ENCODE results near the gene HYAL3.
"Not testable (repeated sequence)": the region's sequence is repeated elsewhere in the genome, so short reads cannot be mapped to it uniquely, and the experiment has no call there.

HYAL3 gene

DNA sequence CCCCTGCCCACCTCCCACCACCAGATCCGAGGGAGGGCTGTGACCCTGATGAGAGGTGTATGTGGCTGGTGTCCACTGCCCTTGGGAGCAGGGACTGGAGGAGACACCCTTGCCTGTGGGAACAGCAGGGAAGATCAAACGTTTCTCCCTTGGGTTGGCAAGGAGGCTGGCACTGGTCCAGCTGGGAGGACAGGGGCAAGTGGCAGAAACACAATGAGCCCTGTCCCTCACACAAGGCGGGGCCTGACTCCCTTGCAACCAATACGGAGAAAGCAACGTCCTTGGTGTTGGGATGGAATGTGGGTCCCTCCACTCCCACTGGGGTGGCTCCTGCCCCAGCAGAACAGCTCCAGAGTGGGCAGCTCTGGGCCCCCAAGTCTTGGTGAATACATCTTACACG lies 18.1 kb upstream of the HYAL3 start:
- DNase-seq = peak in 1 of 56 donors; percentile 33

DNA sequence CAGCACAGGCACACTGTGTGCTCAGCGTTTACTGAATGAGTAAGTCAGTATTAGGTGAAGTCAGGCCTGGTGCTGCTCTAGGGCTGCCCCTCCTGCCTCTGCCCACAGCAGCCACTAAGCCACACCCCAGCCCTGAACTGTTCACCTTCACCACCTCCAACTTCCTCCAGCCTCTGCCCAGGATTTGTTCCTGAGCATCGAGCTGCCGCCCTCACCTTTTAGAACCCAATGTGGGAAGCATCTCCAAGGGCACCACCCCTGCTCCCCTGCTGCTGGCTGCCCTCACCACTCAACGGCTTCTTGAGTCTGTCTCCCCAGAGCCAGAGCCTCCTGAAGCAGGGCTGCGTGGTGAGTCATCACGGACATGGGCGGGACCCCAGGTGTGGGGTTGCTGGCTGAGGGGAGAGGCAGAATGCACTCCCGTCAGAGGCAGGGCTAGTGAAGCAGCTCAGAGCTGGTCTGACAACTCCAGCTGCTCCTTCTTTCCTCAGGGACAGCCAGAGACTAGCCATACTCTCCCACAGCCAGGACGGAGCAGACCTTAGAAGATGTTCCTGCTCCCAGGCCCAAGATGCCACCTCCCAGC lies 17.5 kb upstream of the HYAL3 start:
- DNase-seq = no peak

DNA sequence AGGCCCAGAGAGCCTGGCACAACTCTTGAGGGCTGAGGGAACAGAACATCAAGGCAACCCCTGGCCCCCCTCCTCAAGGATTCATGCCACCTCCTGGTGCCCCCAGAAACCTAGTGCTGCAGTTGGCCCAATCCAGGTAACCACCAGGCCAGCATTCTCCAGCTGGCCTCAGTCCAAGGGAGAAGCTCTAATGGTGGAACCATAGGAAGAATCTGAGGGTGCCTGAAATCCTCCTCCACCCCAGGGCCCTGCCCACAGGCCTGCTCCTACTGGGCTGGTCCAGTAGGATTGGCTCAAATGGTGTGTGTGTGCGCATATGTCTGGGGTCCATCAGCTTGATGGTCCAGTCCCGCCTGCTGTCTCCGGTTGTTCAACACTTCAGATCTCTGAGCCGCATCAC lies 15.6 kb upstream of the HYAL3 start:
- DNase-seq = no peak

DNA sequence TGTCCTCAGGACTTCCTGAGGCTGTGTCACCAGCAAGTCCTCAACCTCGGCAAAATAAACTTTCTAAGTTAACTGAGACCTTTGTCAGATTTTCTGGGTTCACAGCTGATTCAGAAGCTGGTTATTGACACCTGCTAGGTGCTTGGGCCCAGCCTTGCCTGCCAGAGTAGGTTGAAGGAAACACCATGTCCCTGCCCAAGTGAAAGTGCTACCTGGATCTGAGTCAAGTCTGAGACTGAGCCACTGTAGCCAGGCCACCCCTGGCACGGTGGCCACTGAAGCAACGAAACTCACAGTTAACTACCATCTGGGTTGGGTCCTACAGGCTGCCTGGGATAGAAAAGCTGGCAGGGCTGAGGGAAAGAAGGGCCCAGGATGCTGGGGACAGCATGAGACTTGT lies 15.1 kb upstream of the HYAL3 start:
- no peak for DNase-seq

DNA sequence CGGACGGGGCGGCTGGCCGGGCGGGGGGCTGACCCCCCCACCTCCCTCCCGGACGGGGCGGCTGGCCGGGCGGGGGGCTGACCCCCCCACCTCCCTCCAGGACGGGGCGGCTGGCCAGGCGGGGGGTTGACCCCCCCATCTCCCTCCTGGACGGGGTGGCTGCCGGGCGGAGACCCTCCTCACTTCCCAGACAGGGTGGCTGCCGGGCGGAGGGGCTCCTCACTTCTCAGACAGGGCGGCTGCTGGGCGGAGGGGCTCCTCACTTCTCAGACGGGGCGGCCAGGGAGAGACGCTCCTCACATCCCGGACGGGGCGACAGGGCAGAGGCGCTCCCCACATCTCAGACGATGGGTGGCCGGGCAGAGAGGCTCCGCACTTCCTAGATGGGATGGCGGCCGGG lies 12.8 kb upstream of the HYAL3 start:
- DNase-seq = not testable (repeated sequence)

DNA sequence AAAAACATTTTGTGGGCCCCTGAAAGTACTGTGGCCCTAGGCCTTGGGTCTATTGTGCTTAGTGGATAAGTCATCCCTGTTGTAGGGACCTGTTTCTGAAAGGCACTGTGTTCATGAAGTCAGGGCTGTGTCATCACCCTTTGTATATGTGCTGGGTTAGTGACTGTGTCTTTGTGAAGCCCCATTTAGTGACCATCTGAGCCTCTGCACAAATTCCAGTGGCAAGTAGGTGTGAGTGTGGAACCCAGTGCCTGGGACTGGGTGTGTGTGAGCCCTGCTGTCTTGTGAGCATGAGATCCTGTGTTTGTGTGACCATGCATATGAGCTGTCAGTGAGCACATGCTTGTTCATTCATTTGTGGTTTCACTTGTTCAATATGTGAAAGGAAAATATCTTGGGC lies 5.4 kb upstream of the HYAL3 start:
- no peak for DNase-seq

DNA sequence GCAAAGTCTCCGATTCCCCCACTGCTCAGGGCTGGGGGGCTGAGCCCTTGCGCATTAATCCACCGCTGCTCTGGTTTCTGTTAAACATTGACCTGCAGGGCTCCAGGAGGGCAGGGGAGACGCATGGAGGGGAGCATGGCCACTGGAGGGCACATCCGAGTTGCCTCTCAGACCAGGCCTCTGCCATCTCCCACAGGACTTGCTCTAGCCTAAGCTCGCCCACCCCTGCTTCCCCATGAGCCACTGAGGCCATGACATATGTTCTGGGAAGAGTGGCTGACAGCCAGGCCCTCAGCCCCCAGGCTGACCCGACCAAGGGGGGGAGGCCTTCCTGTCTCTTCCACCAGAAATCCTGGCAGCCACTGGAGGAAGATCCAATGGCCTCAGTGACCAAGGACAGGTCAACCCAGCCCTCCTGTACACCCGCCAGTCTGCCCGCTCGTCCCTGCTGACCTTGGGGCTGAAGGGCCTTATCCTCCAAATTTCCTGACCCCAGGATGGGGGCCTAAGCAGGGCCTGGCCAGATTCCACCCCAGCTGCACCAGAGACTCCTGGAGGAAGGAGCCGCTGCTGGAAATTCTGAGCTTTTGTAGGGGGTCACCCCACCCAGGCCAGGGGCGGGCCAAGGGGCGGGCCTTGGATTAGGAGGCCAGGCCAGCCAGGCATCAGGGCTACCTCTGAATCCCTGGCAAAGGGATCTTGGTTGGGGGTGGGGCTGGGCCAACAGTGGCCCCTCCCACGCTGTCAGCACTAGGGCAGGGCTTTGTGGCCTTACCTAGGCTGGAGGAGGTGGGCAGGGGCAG lies 4.0 kb upstream of the HYAL3 start, which contains the start of gene HYAL1:
Gene HYAL1 (minus strand): TSS at position 562 of the 803 bp plus-strand sequence. CDS start 618 bp downstream, outside the sequence.
- peak in 1 of 56 donors; percentile 30 for DNase-seq

DNA sequence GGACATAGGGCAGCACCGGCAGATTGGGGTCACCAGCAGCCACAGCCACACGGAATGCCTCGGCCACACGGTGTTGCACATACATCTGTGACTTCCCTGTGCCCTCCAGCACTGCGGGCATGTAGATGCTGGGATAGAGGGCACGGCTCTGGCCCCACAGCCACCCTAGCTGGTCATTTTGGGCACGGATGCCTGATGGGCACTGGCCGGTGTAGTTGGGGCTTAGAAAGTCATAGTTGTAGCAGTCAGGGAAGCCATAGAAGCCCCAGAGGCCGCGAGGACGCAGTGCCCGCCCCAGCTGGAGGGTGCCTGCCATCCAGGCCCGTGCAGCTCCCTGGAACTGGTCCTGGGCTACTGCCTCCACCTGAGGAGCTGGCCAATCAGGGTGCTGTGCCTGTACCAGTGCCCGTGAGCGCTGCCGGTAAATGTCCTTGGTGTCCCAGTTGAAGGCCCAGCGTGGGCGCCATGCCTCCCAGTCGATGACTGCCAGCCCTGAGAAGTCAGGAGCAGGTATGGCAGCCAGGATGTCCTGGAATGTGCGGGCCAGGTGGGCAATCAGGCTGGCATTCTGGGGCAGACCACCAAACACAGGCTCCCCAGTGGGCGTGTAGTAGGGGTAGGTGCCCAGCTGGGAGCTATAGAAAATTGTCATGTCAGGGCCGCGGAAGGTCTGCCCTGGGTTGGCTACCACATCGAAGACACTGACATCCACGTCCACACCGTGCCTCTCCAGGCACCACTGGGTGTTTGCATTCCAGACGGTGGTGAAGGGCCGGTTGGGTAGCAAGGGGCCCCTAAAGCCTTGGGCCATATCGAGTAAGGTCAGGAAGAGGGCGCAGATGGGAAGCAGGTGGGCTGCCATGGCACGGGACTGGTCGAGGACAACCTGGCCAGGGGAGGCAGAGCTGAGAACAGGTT lies 3.1 kb upstream of the HYAL3 start:
- DNase-seq = no peak

DNA sequence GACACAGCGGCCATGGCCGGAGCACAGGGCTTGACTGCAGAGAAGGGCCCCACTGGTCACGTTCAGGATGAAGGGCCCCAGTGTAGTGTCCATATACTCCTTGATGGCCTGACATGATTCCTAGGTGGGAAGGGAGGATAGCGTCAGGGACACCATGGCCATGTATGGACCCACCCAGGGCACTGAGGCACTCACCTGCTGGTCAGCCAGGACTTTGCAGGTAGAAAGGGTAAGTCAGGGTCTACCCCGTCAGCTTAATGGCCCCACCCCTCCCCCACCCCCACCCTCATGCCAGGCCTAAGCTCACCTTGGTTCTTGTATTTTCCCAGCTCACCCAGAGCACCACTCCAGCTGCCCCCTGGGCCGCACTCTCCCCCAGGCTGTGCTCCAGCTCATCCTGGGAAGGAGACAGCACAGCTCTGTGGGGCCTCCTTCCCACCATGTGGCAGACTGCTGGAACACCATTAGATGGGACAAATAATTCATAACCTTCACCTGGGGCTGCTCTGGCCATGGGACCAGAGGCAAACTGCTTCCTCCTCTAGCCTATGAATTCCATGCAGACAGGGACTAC lies 1.6 kb upstream of the HYAL3 start:
- DNase-seq = no peak

DNA sequence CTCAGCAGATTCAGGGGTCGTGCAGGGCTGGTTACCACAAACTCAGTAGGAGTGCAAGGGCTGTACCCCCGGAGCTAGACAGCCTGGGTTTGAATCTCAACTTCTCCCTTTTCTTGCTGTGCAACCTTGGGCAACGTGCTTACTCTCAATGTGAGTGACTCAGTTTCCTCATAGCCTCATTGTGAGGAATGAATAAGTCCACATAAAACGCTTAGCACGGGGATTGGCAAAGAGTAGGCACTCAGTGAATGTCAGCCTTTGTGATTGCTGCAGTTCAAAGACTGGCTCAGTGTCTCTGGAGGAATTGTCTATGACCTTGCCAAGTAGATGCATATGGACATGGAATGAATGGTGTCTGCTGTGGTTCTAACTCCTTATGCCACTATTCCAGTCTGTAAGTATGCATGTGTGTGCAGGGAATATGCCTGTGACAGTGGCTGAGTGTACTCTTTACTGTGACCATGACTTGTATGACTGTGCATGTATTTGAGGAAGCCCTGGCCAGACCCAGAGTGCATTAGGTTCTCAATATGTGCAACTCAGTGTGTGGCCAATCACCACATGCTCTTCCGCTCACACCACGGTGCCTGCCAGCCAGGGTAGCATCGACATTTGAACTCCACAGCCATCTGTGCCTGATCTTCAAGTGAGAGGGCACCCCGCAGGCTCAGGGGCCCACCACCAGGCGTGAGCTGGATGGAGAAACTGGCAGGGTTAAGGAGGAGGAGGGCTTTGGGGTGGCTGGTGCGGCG lies 900 bp upstream of the HYAL3 start:
- DNase-seq = peak in 33 of 56 donors; percentile 26 to 84 (median 67)

DNA sequence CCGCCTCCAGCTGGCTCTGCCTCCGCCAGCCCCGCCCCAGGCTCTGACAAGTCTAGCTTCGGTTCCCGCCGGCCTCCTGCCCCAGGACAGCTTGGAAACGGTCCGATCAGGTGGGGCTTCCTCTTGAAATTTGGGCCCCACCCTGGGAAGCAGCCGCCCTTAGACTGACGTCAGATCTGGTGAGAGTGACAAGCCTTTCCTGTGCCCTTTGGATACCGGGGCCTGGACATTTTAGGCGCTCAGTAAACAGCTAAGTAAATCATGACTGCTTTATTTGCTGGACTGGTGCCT lies 378 bp upstream of the HYAL3 start:
- DNase-seq = no peak

DNA sequence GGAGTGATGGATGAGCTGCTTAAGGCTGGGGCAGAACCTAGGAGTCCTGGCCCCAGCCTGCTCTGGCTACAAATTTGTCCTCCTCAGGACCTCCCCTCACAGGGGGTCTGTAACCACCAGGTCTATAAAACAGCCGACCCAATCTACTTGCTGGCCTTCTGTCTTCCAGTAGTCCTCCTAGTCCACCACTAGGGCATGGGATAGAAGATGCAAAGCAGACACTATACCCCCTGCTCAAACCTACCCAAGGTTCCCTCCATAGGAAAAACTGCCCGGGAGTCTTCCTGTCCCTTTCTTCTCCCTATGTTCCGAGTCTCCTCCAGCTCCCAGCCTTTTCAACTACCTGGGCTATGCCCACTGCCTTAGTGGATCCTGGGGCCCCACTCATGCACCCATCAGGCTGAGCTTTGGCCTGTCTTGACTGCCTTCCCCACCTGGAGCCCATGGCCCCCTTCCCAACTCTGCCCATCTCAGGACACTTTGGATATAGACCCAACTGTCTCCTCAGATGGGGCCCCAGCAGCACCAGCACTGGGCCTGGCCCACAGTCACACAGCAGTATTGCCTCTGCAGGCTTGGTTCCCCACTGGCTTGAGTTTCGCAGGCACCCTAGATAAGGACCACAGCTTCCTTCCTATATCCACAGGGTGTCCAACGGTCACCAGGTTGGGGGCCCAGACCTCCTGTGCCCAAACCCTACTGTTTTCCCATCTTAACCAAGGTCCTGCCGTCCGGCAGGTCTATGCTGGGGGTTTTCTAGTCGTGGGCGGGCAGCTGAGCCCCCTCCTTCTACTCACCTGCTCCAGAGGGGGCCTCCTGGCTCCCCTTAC lies 1.1 kb downstream of the HYAL3 start:
- DNase-seq = no peak

DNA sequence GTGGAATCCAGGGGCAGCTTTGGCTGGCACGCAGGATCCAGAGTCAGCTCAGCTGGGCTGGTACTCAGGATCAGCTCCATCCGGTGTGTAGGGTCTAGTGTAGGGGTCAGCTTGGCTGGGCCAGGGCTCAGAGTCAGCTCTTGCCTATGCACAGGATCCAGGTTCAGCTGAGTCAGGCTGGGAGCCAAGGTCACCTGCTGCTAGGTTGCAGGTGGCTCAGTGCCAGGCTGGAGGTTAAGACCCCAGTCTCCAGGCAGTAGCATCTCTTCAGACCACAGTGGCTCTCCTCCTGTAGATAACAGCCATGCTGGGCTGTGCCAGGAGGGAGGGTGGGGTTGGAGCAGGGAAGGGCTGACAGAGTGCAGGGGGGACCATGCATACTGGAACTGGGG lies 1.8 kb downstream of the HYAL3 start:
- DNase-seq = no peak

DNA sequence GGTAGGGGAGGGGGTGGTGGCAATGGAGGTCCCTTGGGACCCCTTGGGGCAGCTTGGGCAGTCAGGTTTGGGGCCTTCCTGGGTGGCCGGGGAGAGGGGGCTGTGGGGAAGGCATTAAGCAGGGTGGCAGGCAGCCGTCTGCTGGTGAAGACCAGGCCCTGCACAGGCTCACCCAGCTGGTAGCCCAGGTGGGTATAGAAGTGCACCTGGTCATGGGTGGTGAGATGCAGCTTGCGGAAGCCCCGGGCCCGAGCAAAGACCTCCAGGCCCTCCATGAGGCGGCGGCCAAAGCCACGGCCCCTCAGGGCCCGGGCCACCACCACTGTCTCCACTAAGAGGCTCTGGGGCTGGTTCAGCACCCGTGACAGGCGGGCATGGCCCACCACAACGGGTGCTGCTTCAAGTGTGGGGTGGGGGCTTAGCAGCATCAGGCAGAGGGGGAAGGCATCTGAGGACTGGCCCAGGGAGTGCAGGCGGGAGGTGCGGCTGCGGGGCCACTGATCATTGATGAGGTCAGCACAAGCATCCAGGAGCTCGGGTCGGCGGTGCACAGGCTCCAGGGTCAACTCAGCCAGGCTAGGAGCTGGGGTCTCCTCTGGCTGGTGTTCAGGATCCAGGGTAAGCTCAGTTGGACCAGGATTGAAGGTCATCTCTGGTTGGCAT lies 2.4 kb downstream of the HYAL3 start:
- DNase-seq = no peak

DNA sequence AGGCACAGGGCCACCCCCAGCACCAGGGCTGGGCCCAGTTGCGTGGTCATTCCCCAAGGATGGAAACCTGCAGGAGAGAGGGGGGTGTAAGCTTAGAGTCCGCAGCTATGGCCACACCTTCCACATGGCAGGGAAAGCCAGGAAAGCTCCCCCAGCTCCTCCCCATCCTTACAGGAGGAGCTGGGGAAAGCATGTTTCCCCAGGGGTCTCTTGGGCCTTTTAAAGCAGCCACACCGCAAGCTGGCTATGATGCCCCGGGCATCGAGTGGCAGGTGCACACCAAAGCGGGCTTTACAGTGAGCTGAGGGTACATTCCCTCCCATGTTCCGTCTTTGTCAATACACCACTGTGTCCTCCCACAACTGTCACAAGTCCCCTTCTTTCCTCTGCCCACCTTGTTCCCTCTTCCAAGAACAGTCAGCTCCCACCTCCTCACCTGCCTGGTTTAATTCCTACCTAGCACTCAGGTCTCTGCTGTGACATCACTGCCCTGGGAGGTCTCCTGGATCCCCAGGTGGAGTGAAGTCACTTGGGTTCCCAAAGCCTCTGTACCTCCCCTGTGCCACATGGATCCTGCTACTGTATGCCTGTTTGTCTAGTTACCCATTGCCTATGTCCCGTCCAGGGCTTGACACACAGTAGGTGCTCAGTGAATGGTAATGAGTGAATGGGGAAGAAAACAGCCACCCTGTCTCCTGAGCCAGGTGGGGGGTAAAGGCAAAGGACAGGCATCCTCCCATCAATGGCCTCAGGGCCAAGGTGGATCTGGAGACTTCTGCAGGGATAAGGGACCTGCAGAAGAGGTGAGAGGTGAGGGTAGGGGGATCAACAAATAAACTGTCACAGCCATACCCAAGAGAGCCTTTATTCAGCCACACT lies 3.4 kb downstream of the HYAL3 start:
- no peak for DNase-seq

DNA sequence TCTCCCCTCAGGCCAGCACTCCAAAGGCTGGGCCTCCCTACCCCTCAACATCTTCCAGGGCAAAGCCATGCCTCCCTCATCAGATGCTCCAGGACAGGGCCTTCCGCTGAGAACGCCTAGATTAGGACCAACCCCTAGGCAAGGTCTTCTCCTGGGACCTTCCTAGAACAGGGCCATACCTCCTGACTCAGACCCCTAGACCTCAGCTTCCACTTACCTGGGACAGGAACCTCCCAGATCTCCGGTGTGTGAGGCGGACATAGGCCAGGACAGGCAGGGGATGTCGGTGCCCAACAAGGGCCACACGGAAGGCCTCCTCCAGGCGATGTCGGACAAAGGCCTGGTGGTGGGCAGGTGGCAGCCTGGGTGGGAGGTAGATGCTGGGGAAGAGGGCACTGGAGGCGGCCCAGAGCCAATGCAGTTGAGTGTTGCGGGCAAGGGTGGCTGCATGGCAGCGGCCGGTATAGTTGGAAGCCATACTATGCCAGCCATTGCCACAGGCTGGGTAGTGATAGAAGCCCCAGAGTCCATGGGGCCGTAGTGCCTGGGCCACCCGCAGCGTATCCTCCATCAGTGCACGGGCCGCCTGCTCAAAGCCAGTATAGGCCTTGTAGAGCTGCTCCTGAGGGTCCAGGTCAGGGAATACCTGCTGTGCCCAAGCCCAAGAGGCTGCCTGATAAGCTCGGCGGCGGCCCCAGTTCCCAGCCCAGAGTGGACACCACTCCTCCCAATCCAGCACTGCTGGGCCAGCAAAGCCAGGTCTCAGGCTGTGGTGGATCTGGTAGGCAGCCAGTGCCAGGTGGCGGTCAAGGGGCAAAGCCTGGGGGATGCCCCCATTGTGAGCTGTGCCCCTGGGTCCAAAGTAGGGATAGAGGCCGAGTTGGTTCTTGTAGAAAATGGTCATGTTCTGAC lies 4.5 kb downstream of the HYAL3 start:
- DNase-seq = no peak

DNA sequence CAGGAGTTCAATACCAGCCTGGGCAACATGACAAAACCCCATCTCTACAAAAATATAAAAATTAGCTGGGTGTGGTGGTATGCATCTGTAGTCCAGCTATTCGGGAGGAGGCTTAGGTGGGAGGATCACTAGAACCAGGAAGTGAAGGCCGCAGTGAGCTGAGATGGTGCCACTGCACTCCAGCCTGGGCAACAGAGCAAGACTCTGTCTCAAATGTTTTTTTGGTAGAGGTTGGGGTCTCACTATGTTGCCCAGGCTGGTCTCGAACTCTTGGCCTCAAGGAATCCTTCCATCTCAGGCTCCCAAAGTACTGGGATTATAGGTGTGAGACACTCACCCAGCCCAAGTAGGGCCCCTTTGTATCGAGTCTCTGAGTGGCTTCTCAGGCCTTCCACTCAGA lies 5.1 kb downstream of the HYAL3 start:
- no peak for DNase-seq

Data from amygdala (tissue), 56 donors.